Suprapubic skin (tissue), 3 donors: ENCODE data around the gene SBNO2.

ENCODE experiments used
- CTCF ChIP-seq, 2 donors: fragments of 200-600 bp in 1 of 2; fragments of 450-650 bp in 1 of 2; sonication (generic) in 1 of 2; IDR thresholded peaks; one replicate each; pipeline ENCODE4 v1.5.1; 2016 to 2019; ENCODE audit warnings: antibody characterized with exemption in 2 of 2, mild to moderate bottlenecking in 1 of 2, moderate library complexity in 1 of 2
- EP300 ChIP-seq: sonication (generic); formaldehyde crosslinking; IDR thresholded peaks from one replicate; pipeline ENCODE4 v1.6.1; 2017; ENCODE audit warnings: antibody characterized with exemption

GRCh38 chr19:1073063-1073955, 100.8 kb downstream of the SBNO2 start:
- TF ChIP-seq EP300 (no peak), CTCF (IDR thresholded peaks at IDR 0.05) (no peak)
